Bronchial epithelial cell (primary cell): ENCODE data around the gene AGA. TPM values are rescaled to one million over a fixed set of nuclear protein-coding genes. Genes with fewer than 3 reads are reported as not detected.

ENCODE experiments used
- DNase-seq: peaks from one replicate; pipeline ENCODE4 v3.0.0-alpha.2; 2010; ENCODE audit warnings: low read depth
- FAIRE-seq: peaks from 2 replicates; lab custom pipeline; 2011; peaks lifted over from hg19 to GRCh38; lab: Jason Lieb, UNC
- H3K27me3 ChIP-seq: 2 replicates; pipeline ENCODE4 v1.5.1; 2011; ENCODE audit warnings: low read length; ENCODE audit not compliant: control insufficient read depth, insufficient read depth
- H3K36me3 ChIP-seq: 2 replicates; pipeline ENCODE4 v1.5.1; 2011; ENCODE audit warnings: low read length; ENCODE audit not compliant: control insufficient read depth, insufficient read depth
- H3K4me3 ChIP-seq: 2 replicates; pipeline ENCODE4 v1.5.1; 2011; ENCODE audit warnings: mild to moderate bottlenecking, low read depth, low read length, control low read depth
- total RNA-seq: library from RNA; depleted of rRNA; stranded (reverse); fragments of >200 nt; gene quantifications from 2 replicates; pipeline ENCODE4 v1.2.1, GENCODE V29; 2014
- TF ChIP-seq, protein P1 (sequence below): IDR thresholded peaks from 2 replicates; pipeline ENCODE4 v1.5.1; 2011; ENCODE audit warnings: mild to moderate bottlenecking, moderate library complexity, low read length, control low read depth, inconsistent platforms; ENCODE audit not compliant: insufficient read depth, severe bottlenecking

AGA gene
- total RNA-seq, 1 donor from 2014 or later: 71.3 TPM

- TF ChIP-seq, protein P1, sequence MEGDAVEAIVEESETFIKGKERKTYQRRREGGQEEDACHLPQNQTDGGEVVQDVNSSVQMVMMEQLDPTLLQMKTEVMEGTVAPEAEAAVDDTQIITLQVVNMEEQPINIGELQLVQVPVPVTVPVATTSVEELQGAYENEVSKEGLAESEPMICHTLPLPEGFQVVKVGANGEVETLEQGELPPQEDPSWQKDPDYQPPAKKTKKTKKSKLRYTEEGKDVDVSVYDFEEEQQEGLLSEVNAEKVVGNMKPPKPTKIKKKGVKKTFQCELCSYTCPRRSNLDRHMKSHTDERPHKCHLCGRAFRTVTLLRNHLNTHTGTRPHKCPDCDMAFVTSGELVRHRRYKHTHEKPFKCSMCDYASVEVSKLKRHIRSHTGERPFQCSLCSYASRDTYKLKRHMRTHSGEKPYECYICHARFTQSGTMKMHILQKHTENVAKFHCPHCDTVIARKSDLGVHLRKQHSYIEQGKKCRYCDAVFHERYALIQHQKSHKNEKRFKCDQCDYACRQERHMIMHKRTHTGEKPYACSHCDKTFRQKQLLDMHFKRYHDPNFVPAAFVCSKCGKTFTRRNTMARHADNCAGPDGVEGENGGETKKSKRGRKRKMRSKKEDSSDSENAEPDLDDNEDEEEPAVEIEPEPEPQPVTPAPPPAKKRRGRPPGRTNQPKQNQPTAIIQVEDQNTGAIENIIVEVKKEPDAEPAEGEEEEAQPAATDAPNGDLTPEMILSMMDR: no peak
- Histone ChIP-seq H3K27me3 (no peaks in the 10 kb centered on the region), H3K36me3 (peaks cover 4% of the 10 kb centered on the region), H3K4me3 (no peak overlapping the region)
- no peak for DNase-seq
- FAIRE-seq: no peak
Observed at GRCh38 chr4:177434667-177435066, 7.6 kb downstream of the AGA start.

DNA sequence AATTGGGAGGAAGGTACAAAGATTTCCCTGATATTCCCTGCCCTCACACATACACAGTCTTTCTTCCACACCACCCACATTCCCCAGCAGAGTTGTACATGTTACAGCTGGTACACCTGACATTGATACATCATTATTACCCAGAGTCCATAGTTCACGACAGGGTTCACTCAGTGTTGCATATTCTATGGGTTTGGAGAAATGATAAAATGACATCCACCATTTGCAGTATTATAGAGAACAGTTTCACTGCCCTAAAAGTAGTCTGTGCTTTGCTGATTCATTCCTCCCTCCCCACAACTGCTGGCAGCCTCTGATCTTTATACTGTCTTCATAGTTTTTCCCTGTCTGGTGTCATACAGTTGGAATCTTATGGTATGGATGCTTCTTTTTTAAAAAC, 15.0 kb downstream of the AGA start:
- Histone ChIP-seq H3K36me3 (no peaks in the 10 kb centered on the region), H3K27me3 (no peaks in the 10 kb centered on the region), H3K4me3 (no peak overlapping the region)
- no peak for FAIRE-seq
- TF ChIP-seq, protein P1: no peak
- peak; percentile 18 for DNase-seq

DNA sequence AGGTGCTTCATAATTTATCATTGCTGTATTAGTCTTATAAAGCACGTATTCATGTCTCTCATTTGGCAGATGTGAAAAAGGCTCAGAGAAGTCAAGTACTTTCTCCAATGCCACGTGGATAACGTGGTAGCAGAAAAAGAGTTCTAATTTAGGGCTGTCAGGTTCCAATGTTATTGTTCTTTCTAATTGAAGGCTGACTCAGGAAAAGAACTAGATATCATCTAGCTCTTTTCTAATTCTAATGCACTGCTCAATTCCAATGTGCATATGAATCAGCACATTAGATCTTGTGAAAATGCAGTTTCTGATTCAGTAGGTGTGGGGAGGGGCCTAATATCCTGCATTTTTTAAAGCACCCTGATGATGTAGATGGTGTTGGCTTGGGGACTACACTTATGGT, 22.8 kb downstream of the AGA start:
- Histone ChIP-seq H3K36me3 (no peaks in the 10 kb centered on the region), H3K27me3 (no peaks in the 10 kb centered on the region), H3K4me3 (no peak overlapping the region)
- TF ChIP-seq, protein P1: no peak
- DNase-seq (peak; percentile 6), FAIRE-seq (no peak)

GRCh38 chr4:177413656-177414055, 28.6 kb downstream of the AGA start:
- TF ChIP-seq, protein P1: no peak
- no peak overlapping the region for H3K4me3 ChIP-seq
- no peaks in the 10 kb centered on the region for H3K27me3 ChIP-seq
- FAIRE-seq (no peak), DNase-seq (no peak)
- H3K36me3 ChIP-seq: no peaks in the 10 kb centered on the region

GRCh38 chr4:177413076-177413475, 29.2 kb downstream of the AGA start:
- no peak for DNase-seq
- no peak for FAIRE-seq
- TF ChIP-seq, protein P1: no peak

GRCh38 chr4:177411996-177412395, 30.2 kb downstream of the AGA start:
- Histone ChIP-seq H3K4me3 (no peak overlapping the region), H3K36me3 (no peaks in the 10 kb centered on the region), H3K27me3 (no peaks in the 10 kb centered on the region)
- DNase-seq (no peak), FAIRE-seq (no peak)
- TF ChIP-seq, protein P1: no peak

More at GRCh38 chr4:177413076-177413475, 29.2 kb downstream of the AGA start:
- Histone ChIP-seq H3K27me3 (no peaks in the 10 kb centered on the region), H3K4me3 (no peak overlapping the region), H3K36me3 (no peaks in the 10 kb centered on the region)
